GM18517 (cell line): ENCODE data around the gene KLF13.

Experiments used
- ATAC-seq: cut with Tn5 transposase; IDR thresholded peaks from one replicate; pipeline ENCODE4 v1.9.1; 2021; ENCODE audit warnings: mild to moderate bottlenecking, moderate library complexity; ENCODE audit not compliant: unreplicated experiment

KLF13 gene

GRCh38 chr15:31397851-31398661 is 71.4 kb downstream of the KLF13 start:
- no peak for ATAC-seq

GRCh38 chr15:31398677-31399301 is 72.2 kb downstream of the KLF13 start:
- ATAC-seq: no peak

- ATAC-seq: no peak
Measured at GRCh38 chr15:31399544-31400171, 73.0 kb downstream of the KLF13 start.

- ATAC-seq: no peak
Measured at GRCh38 chr15:31400222-31400927, 73.7 kb downstream of the KLF13 start.

- no peak for ATAC-seq
Measured at GRCh38 chr15:31401282-31401681, 74.6 kb downstream of the KLF13 start.

- ATAC-seq: no peak
Measured at GRCh38 chr15:31402003-31402402, 75.4 kb downstream of the KLF13 start.

- ATAC-seq: no peak
Measured at GRCh38 chr15:31402511-31403056, 75.9 kb downstream of the KLF13 start.

- ATAC-seq: no peak
Measured at GRCh38 chr15:31403096-31403495, 76.5 kb downstream of the KLF13 start.

GRCh38 chr15:31403606-31404005 is 77.0 kb downstream of the KLF13 start:
- no peak for ATAC-seq

GRCh38 chr15:31404345-31404744 is 77.7 kb downstream of the KLF13 start:
- no peak for ATAC-seq

- ATAC-seq: no peak
Measured at GRCh38 chr15:31405200-31405920, 78.7 kb downstream of the KLF13 start.

- no peak for ATAC-seq
Measured at GRCh38 chr15:31407376-31407775, 80.7 kb downstream of the KLF13 start.

GRCh38 chr15:31407851-31408250 is 81.2 kb downstream of the KLF13 start:
- ATAC-seq: no peak

GRCh38 chr15:31408724-31409123 is 82.1 kb downstream of the KLF13 start:
- ATAC-seq: no peak

GRCh38 chr15:31409171-31409570 is 82.5 kb downstream of the KLF13 start:
- no peak for ATAC-seq

- no peak for ATAC-seq
Measured at GRCh38 chr15:31412824-31413223, 86.2 kb downstream of the KLF13 start.

GRCh38 chr15:31415201-31415600 is 88.6 kb downstream of the KLF13 start:
- no peak for ATAC-seq

GRCh38 chr15:31419820-31420219 is 93.2 kb downstream of the KLF13 start:
- ATAC-seq: no peak

- ATAC-seq: no peak
Measured at GRCh38 chr15:31427411-31427810, 100.8 kb downstream of the KLF13 start.
